CD4-positive, alpha-beta memory T cell (primary cell): ENCODE results near the gene ANAPC16. TPM values are rescaled to one million over a fixed set of nuclear protein-coding genes. Genes with fewer than 3 reads are reported as not detected.

Experiments
- CTCF ChIA-PET: fragments of 350-600 bp; sonication (Branson Sonifier 250); formaldehyde crosslinking; loops from one replicate; lab custom pipeline; 2021; ENCODE audit warnings: inconsistent platforms; ENCODE audit not compliant: partially characterized antibody; lab: Charles Lee
- POLR2A ChIA-PET: fragments of 350-600 bp; sonication (Branson Sonifier 250); formaldehyde crosslinking; loops from one replicate; lab custom pipeline; 2021; ENCODE audit not compliant: partially characterized antibody; lab: Charles Lee
- DNase-seq, 5 donors: peaks; one replicate each; pipeline versions ENCODE4 v3.0.0 to v3.0.0-alpha.2; 2020 to 2022; ENCODE audit warnings: mixed read lengths in 1 of 5
- H3K27ac ChIP-seq: one replicate; pipeline ENCODE4 v1.7.0; 2013; ENCODE audit warnings: low read depth, low read length
- H3K27me3 ChIP-seq: 2 replicates; pipeline ENCODE4 v1.7.0; 2013; ENCODE audit warnings: mild to moderate bottlenecking, low read length, moderate library complexity; ENCODE audit not compliant: insufficient read depth
- H3K36me3 ChIP-seq: 2 replicates; pipeline ENCODE4 v1.7.0; 2013; ENCODE audit warnings: mild to moderate bottlenecking, low read length, moderate library complexity; ENCODE audit not compliant: insufficient read depth
- H3K4me1 ChIP-seq: 2 replicates; pipeline ENCODE4 v1.7.0; 2013; ENCODE audit warnings: mild to moderate bottlenecking, low read length, moderate library complexity; ENCODE audit not compliant: insufficient read depth
- H3K4me3 ChIP-seq, 2 donors: one replicate each; pipeline ENCODE4 v1.7.0; 2013; ENCODE audit warnings: low read length in 2 of 2, mild to moderate bottlenecking in 1 of 2
- H3K9me3 ChIP-seq, 2 donors: one replicate each; pipeline ENCODE4 v1.7.0; 2013; ENCODE audit warnings: low read length in 2 of 2, control low read depth in 1 of 2; ENCODE audit not compliant: control insufficient read depth in 1 of 2
- H3K27ac Mint-ChIP-seq, 7 donors: one replicate each; pipeline ENCODE4 v1.8.0; 2020 to 2021; ENCODE audit warnings: mixed read lengths in 7 of 7, mild to moderate bottlenecking in 6 of 7, inconsistent platforms in 3 of 7, moderate library complexity in 3 of 7
- H3K27me3 Mint-ChIP-seq, 2 donors: one replicate each; pipeline ENCODE4 v1.8.0; 2020 to 2021; ENCODE audit warnings: mixed read lengths in 2 of 2
- H3K36me3 Mint-ChIP-seq, 2 donors: one replicate each; pipeline ENCODE4 v1.8.0; 2020 to 2021; ENCODE audit warnings: mixed read lengths in 2 of 2, inconsistent platforms in 1 of 2, mild to moderate bottlenecking in 1 of 2
- H3K4me1 Mint-ChIP-seq, 4 donors: one replicate each; pipeline ENCODE4 v1.8.0; 2020 to 2021; ENCODE audit warnings: mixed read lengths in 4 of 4, mild to moderate bottlenecking in 1 of 4
- H3K4me3 Mint-ChIP-seq, 8 donors: one replicate each; pipeline ENCODE4 v1.8.0; 2020 to 2021; ENCODE audit warnings: mixed read lengths in 8 of 8, mild to moderate bottlenecking in 7 of 8, moderate library complexity in 6 of 8, inconsistent platforms in 3 of 8
- H3K9me3 Mint-ChIP-seq, 8 donors: one replicate each; pipeline ENCODE4 v1.8.0; 2020 to 2021; ENCODE audit warnings: mixed read lengths in 8 of 8, mild to moderate bottlenecking in 5 of 8, inconsistent platforms in 3 of 8, moderate library complexity in 1 of 8
- intact Hi-C: fragments of 100-400 bp; cut with micrococcal nuclease; formaldehyde crosslinking; loops from one replicate; pipeline ENCODE4 v1.15.1; 2023
- polyA plus RNA-seq, 2 donors: library from polyadenylated mRNA; unstranded; fragments of 300-500 nt; fragmentation: Illumina TruSeq; gene quantifications; one replicate each; pipeline ENCODE4 v1.2.3, GENCODE V29; 2021
- total RNA-seq, 2 experiments: library from RNA; stranded (reverse); gene quantifications; one replicate each; pipeline ENCODE4 v1.2.3, GENCODE V29; 2021

The ANAPC16 gene
- total and polyA plus RNA-seq, 4 experiments from 2014 or later: 114 to 472 (median 221) TPM

- H3K27me3 Mint-ChIP-seq: no peaks in the 10 kb centered on the region
- H3K9me3 ChIP-seq: no peaks in the 10 kb centered on the region
- no peak overlapping the region for H3K4me3 ChIP-seq
- DNase-seq: no peak
- H3K27ac Mint-ChIP-seq: no peak overlapping the region
- no peaks in the 10 kb centered on the region for H3K4me1 ChIP-seq
- POLR2A ChIA-PET: no interaction called here
- H3K27ac ChIP-seq: no peak overlapping the region
- intact Hi-C loops: no loop called here
- no peaks in the 10 kb centered on the region for H3K36me3 ChIP-seq
- H3K36me3 Mint-ChIP-seq: peaks cover 22 to 31% of the 10 kb centered on the region in 2 donors
- peaks cover 0 to 8% (median 3%) of the 10 kb centered on the region in 8 donors for H3K9me3 Mint-ChIP-seq
- H3K4me3 Mint-ChIP-seq: no peak overlapping the region
- H3K27me3 ChIP-seq: no peaks in the 10 kb centered on the region
- peaks cover 0 to 3% (median under 1%) of the 10 kb centered on the region in 4 donors for H3K4me1 Mint-ChIP-seq
- CTCF ChIA-PET: interaction anchor here (1.3 to 1.6 kb wide), 2 partner anchors 140 to 151 kb away, joined by 3 to 5 read pairs; no protein-coding TSS in a partner anchor
These were observed 28.9 kb upstream of the ANAPC16 start for GRCh38 chr10:72186982-72187330.

GRCh38 chr10:72194949-72195348, 20.9 kb upstream of the ANAPC16 start:
- H3K9me3 Mint-ChIP-seq: peaks cover 0 to 2% (median 0%) of the 10 kb centered on the region in 8 donors
- no peaks in the 10 kb centered on the region for H3K27me3 ChIP-seq
- no peak overlapping the region for H3K27ac Mint-ChIP-seq
- H3K4me1 ChIP-seq: no peaks in the 10 kb centered on the region
- H3K9me3 ChIP-seq: no peaks in the 10 kb centered on the region
- H3K4me3 ChIP-seq: no peak overlapping the region
- POLR2A ChIA-PET: no interaction called here
- CTCF ChIA-PET: no interaction called here
- intact Hi-C loops: no loop called here
- peaks cover 18 to 23% of the 10 kb centered on the region in 2 donors for H3K36me3 Mint-ChIP-seq
- no peaks in the 10 kb centered on the region for H3K27me3 Mint-ChIP-seq
- DNase-seq: no peak
- peaks cover 0 to 5% (median 2%) of the 10 kb centered on the region in 4 donors for H3K4me1 Mint-ChIP-seq
- no peak overlapping the region for H3K27ac ChIP-seq
- peaks cover 5% of the 10 kb centered on the region for H3K36me3 ChIP-seq
- H3K4me3 Mint-ChIP-seq: no peak overlapping the region

- DNase-seq: no peak
- Mint-ChIP-seq H3K9me3 (no peaks in the 10 kb centered on the region), H3K4me3 (no peak overlapping the region), H3K27me3 (no peaks in the 10 kb centered on the region), H3K27ac (no peak overlapping the region), H3K36me3 (peaks cover 31 to 32% of the 10 kb centered on the region in 2 donors), H3K4me1 (peaks cover 0 to 5% (median under 1%) of the 10 kb centered on the region in 4 donors)
- intact Hi-C loops: no loop called here
- Histone ChIP-seq H3K4me1 (no peaks in the 10 kb centered on the region), H3K9me3 (no peaks in the 10 kb centered on the region), H3K27ac (no peak overlapping the region), H3K4me3 (no peak overlapping the region), H3K36me3 (peaks cover 31% of the 10 kb centered on the region), H3K27me3 (no peaks in the 10 kb centered on the region)
- CTCF ChIA-PET: interaction anchor here (1.0 to 2.2 kb wide), 3 partner anchors 22 to 153 kb away, joined by 3 to 7 read pairs (median 4); no protein-coding TSS in a partner anchor
- POLR2A ChIA-PET: interaction anchor here (1.0 kb wide), 1 partner anchor 22 kb away, joined by 4 read pairs; no protein-coding TSS in a partner anchor
These were observed 14.9 kb upstream of the ANAPC16 start for GRCh38 chr10:72200883-72201282.

GRCh38 chr10:72201293-72201692, 14.5 kb upstream of the ANAPC16 start:
- Histone ChIP-seq H3K36me3 (peaks cover 31% of the 10 kb centered on the region), H3K27ac (no peak overlapping the region), H3K9me3 (no peaks in the 10 kb centered on the region), H3K27me3 (no peaks in the 10 kb centered on the region), H3K4me3 (no peak overlapping the region), H3K4me1 (no peaks in the 10 kb centered on the region)
- DNase-seq: no peak
- intact Hi-C loops: no loop called here
- ChIA-PET CTCF (interaction anchor here (1.0 to 2.2 kb wide), 3 partner anchors 22 to 153 kb away, joined by 3 to 7 read pairs (median 4); no protein-coding TSS in a partner anchor), POLR2A (interaction anchor here (1.0 kb wide), 1 partner anchor 22 kb away, joined by 4 read pairs; no protein-coding TSS in a partner anchor)
- peaks cover 0 to 5% (median under 1%) of the 10 kb centered on the region in 4 donors for H3K4me1 Mint-ChIP-seq
- no peak overlapping the region for H3K4me3 Mint-ChIP-seq
- H3K36me3 Mint-ChIP-seq: peaks cover 30% of the 10 kb centered on the region in 2 donors
- no peak overlapping the region for H3K27ac Mint-ChIP-seq
- H3K27me3 Mint-ChIP-seq: no peaks in the 10 kb centered on the region
- no peaks in the 10 kb centered on the region for H3K9me3 Mint-ChIP-seq

GRCh38 chr10:72204296-72204695, 11.5 kb upstream of the ANAPC16 start:
- POLR2A ChIA-PET: interaction anchor here (2.0 kb wide), 1 partner anchor 12 kb away, joined by 8 read pairs; the partner anchor contains the start of genes ANAPC16 and ASCC1
- Mint-ChIP-seq H3K27me3 (no peaks in the 10 kb centered on the region), H3K36me3 (peaks cover 26 to 31% of the 10 kb centered on the region in 2 donors), H3K4me1 (peaks cover 5 to 9% (median 5%) of the 10 kb centered on the region in 4 donors), H3K27ac (no peak overlapping the region), H3K9me3 (no peaks in the 10 kb centered on the region), H3K4me3 (no peak overlapping the region)
- H3K9me3 ChIP-seq: no peaks in the 10 kb centered on the region
- CTCF ChIA-PET: no interaction called here
- no peak for DNase-seq
- H3K4me3 ChIP-seq: no peak overlapping the region
- H3K27ac ChIP-seq: no peak overlapping the region
- intact Hi-C loops: no loop called here
- H3K36me3 ChIP-seq: peaks cover 36% of the 10 kb centered on the region
- no peaks in the 10 kb centered on the region for H3K27me3 ChIP-seq
- no peaks in the 10 kb centered on the region for H3K4me1 ChIP-seq

- CTCF ChIA-PET: no interaction called here
- H3K4me3 Mint-ChIP-seq: no peak overlapping the region
- H3K36me3 Mint-ChIP-seq: peaks cover 26 to 31% of the 10 kb centered on the region in 2 donors
- H3K27ac Mint-ChIP-seq: no peak overlapping the region
- intact Hi-C loops: no loop called here
- no peak overlapping the region for H3K27ac ChIP-seq
- H3K36me3 ChIP-seq: peaks cover 35% of the 10 kb centered on the region
- POLR2A ChIA-PET: interaction anchor here (2.0 kb wide), 1 partner anchor 11 kb away, joined by 8 read pairs; the partner anchor contains the start of genes ANAPC16 and ASCC1
- H3K4me3 ChIP-seq: no peak overlapping the region
- no peak for DNase-seq
- no peaks in the 10 kb centered on the region for H3K27me3 ChIP-seq
- peaks cover 5 to 9% (median 5%) of the 10 kb centered on the region in 4 donors for H3K4me1 Mint-ChIP-seq
- H3K9me3 ChIP-seq: no peaks in the 10 kb centered on the region
- H3K4me1 ChIP-seq: no peaks in the 10 kb centered on the region
- no peaks in the 10 kb centered on the region for H3K27me3 Mint-ChIP-seq
- H3K9me3 Mint-ChIP-seq: no peaks in the 10 kb centered on the region
These were observed 11.1 kb upstream of the ANAPC16 start for GRCh38 chr10:72204724-72205123.

GRCh38 chr10:72206511-72207229, 9.1 kb upstream of the ANAPC16 start:
- H3K4me3 Mint-ChIP-seq: no peak overlapping the region
- peaks cover 25 to 29% of the 10 kb centered on the region in 2 donors for H3K36me3 Mint-ChIP-seq
- no peak overlapping the region for H3K27ac ChIP-seq
- H3K4me1 Mint-ChIP-seq: peaks cover 5 to 9% (median 6%) of the 10 kb centered on the region in 4 donors
- H3K27me3 Mint-ChIP-seq: no peaks in the 10 kb centered on the region
- no peak for DNase-seq
- peaks cover 33% of the 10 kb centered on the region for H3K36me3 ChIP-seq
- ChIA-PET CTCF (no interaction called here), POLR2A (no interaction called here)
- H3K27me3 ChIP-seq: no peaks in the 10 kb centered on the region
- no peaks in the 10 kb centered on the region for H3K9me3 Mint-ChIP-seq
- intact Hi-C loops: no loop called here
- H3K4me3 ChIP-seq: no peak overlapping the region
- peak overlapping the region in 2 of 7 donors; percentile 8 to 72 for H3K27ac Mint-ChIP-seq
- no peaks in the 10 kb centered on the region for H3K4me1 ChIP-seq
- H3K9me3 ChIP-seq: no peaks in the 10 kb centered on the region
